Stimulated activated naive CD8-positive, alpha-beta T cell treated with anti-CD3 and anti-CD28 coated beads, Interleukin-15, Interleukin-2, amounts not matched to agents 100 U/mL and 50 U/mL, for 24 hours (primary cell): ENCODE data around the gene SH2D6.

ENCODE experiments used
- ATAC-seq: fragments of 150-1000 bp; cut with Tn5 transposase; one replicate; pipeline ENCODE4 v1.10.0; 2021
- DNase-seq: peaks from one replicate; pipeline ENCODE4 v3.0.0; 2021

Gene SH2D6

GRCh38 chr2:85439986-85440385, 21.5 kb downstream of the SH2D6 start:
- no peak for ATAC-seq

GRCh38 chr2:85440729-85441128, 22.2 kb downstream of the SH2D6 start:
- DNase-seq (no peak), ATAC-seq (no peak)

More at GRCh38 chr2:85439986-85440385, 21.5 kb downstream of the SH2D6 start:
- no peak for DNase-seq

- DNase-seq: no peak
- no peak for ATAC-seq
These were observed 23.4 kb downstream of the SH2D6 start for GRCh38 chr2:85441864-85442263.

- DNase-seq (no peak), ATAC-seq (no peak)
These were observed 26.2 kb downstream of the SH2D6 start for GRCh38 chr2:85444629-85445172.

GRCh38 chr2:85445316-85446295, 27.1 kb downstream of the SH2D6 start:
- DNase-seq (no peak), ATAC-seq (peak; percentile 11)

- ATAC-seq (peak; percentile 52), DNase-seq (no peak)
These were observed 28.0 kb downstream of the SH2D6 start for GRCh38 chr2:85446296-85447221.

GRCh38 chr2:85447222-85447585, 28.7 kb downstream of the SH2D6 start:
- ATAC-seq: no peak

GRCh38 chr2:85448461-85449213, 30.1 kb downstream of the SH2D6 start:
- no peak for DNase-seq
- ATAC-seq: no peak

More at GRCh38 chr2:85447222-85447585, 28.7 kb downstream of the SH2D6 start:
- DNase-seq: no peak

GRCh38 chr2:85449214-85449588, 30.7 kb downstream of the SH2D6 start:
- DNase-seq: no peak
- no peak for ATAC-seq

GRCh38 chr2:85452237-85452636, 33.7 kb downstream of the SH2D6 start:
- no peak for ATAC-seq
- no peak for DNase-seq

GRCh38 chr2:85453571-85453970, 35.1 kb downstream of the SH2D6 start:
- no peak for ATAC-seq
- DNase-seq: no peak

- DNase-seq: no peak
- no peak for ATAC-seq
These were observed 37.1 kb downstream of the SH2D6 start for GRCh38 chr2:85455552-85456090.

GRCh38 chr2:85457043-85457442, 38.5 kb downstream of the SH2D6 start:
- DNase-seq (no peak), ATAC-seq (no peak)

GRCh38 chr2:85457877-85458316, 39.4 kb downstream of the SH2D6 start:
- ATAC-seq: no peak

GRCh38 chr2:85458601-85459563, 40.4 kb downstream of the SH2D6 start:
- DNase-seq (peak; percentile 13), ATAC-seq (no peak)

More at GRCh38 chr2:85457877-85458316, 39.4 kb downstream of the SH2D6 start:
- DNase-seq: no peak

GRCh38 chr2:85459771-85460170, 41.3 kb downstream of the SH2D6 start:
- no peak for DNase-seq
- ATAC-seq: no peak

GRCh38 chr2:85462322-85462721, 43.8 kb downstream of the SH2D6 start:
- ATAC-seq: no peak
- no peak for DNase-seq

GRCh38 chr2:85468096-85468703, 49.7 kb downstream of the SH2D6 start:
- DNase-seq: no peak
- no peak for ATAC-seq

- no peak for DNase-seq
These were observed 50.3 kb downstream of the SH2D6 start for GRCh38 chr2:85468704-85469349.

More at GRCh38 chr2:85468704-85469349, 50.3 kb downstream of the SH2D6 start:
- ATAC-seq: no peak
